NCI-H345 treated with DMSO at 0.1 percent for 48 hours (cell line): ENCODE measurements around the gene CLTCL1.

Source experiments
- DNase-seq: peaks from one replicate; lab custom pipeline; 2025; ENCODE audit not compliant: unreplicated experiment; lab: John Stamatoyannopoulos, UW

The CLTCL1 gene

GRCh38 chr22:19197997-19198865 is 93.3 kb downstream of the CLTCL1 start:
- DNase-seq: no peak

- DNase-seq: no peak
Observed at GRCh38 chr22:19196841-19197612, 94.5 kb downstream of the CLTCL1 start.

GRCh38 chr22:19195796-19196731 is 95.5 kb downstream of the CLTCL1 start:
- no peak for DNase-seq

GRCh38 chr22:19194766-19195536 is 96.6 kb downstream of the CLTCL1 start:
- no peak for DNase-seq

GRCh38 chr22:19193879-19194278 is 97.6 kb downstream of the CLTCL1 start:
- DNase-seq: no peak

GRCh38 chr22:19187716-19188563 is 103.6 kb downstream of the CLTCL1 start:
- DNase-seq: no peak

GRCh38 chr22:19184276-19184997 is 107.1 kb downstream of the CLTCL1 start:
- DNase-seq: no peak

GRCh38 chr22:19183216-19183615 is 108.3 kb downstream of the CLTCL1 start:
- DNase-seq: no peak

GRCh38 chr22:19182472-19183157 is 108.9 kb downstream of the CLTCL1 start:
- DNase-seq: no peak

GRCh38 chr22:19181786-19182471 is 109.6 kb downstream of the CLTCL1 start:
- no peak for DNase-seq

- DNase-seq: no peak
Observed at GRCh38 chr22:19180740-19181410, 110.6 kb downstream of the CLTCL1 start.

- no peak for DNase-seq
Observed at GRCh38 chr22:19180234-19180633, 111.3 kb downstream of the CLTCL1 start.

GRCh38 chr22:19179497-19180048 is 111.9 kb downstream of the CLTCL1 start:
- DNase-seq: peak; percentile 50

- peak; percentile 57 for DNase-seq
Observed at GRCh38 chr22:19178657-19179496, 112.6 kb downstream of the CLTCL1 start, which contains the start of gene SLC25A1. SLC25A1 (minus strand) TSS chr22:19178736; CDS start chr22:19178673, 63 bp downstream.

GRCh38 chr22:19178065-19178656 is 113.4 kb downstream of the CLTCL1 start:
- DNase-seq: no peak
